SU-DHL-6 (cell line): ENCODE measurements around the gene RFK.

Experiments used
- H2AFZ ChIP-seq: fragments of 200-600 bp; sonication (generic); 2 replicates; pipeline ENCODE4 v1.6.1; 2014; ENCODE audit warnings: low read depth, mild to moderate bottlenecking, moderate library complexity, mixed read lengths, antibody characterized with exemption, low read length; ENCODE audit not compliant: severe bottlenecking
- H3F3A ChIP-seq: fragments of 200-600 bp; shearing (Covaris generic); 2 replicates; pipeline ENCODE4 v1.6.0; 2016; ENCODE audit warnings: antibody characterized with exemption, mild to moderate bottlenecking; ENCODE audit not compliant: insufficient read depth
- H3K27ac ChIP-seq: fragments of 200-600 bp; sonication (generic); 2 replicates; pipeline ENCODE4 v1.5.1; 2016; ENCODE audit warnings: low read depth, mild to moderate bottlenecking, low read length, moderate library complexity, mixed read lengths
- H3K27me3 ChIP-seq: fragments of 200-600 bp; sonication (generic), shearing (Covaris generic); 2 replicates; pipeline ENCODE4 v1.6.0; 2014; ENCODE audit warnings: mild to moderate bottlenecking, low read length
- H3K36me3 ChIP-seq: fragments of 200-600 bp; sonication (generic); 2 replicates; pipeline ENCODE4 v1.6.1; 2014; ENCODE audit warnings: mild to moderate bottlenecking, low read length, mixed read lengths
- H3K4me2 ChIP-seq: fragments of 300-600, 200-600 bp; shearing (Covaris generic), sonication (generic); 2 replicates; pipeline ENCODE4 v1.6.0; 2014; ENCODE audit warnings: low read length, low read depth, mild to moderate bottlenecking; ENCODE audit not compliant: poor library complexity, severe bottlenecking
- H3K4me3 ChIP-seq: fragments of 200-600 bp; sonication (generic); 2 replicates; pipeline ENCODE4 v1.5.1; 2014; ENCODE audit warnings: antibody characterized with exemption, low read length, mild to moderate bottlenecking, mixed read lengths; ENCODE audit not compliant: insufficient read depth, poor library complexity, severe bottlenecking
- H3K79me2 ChIP-seq: fragments of 200-600 bp; sonication (generic); 2 replicates; pipeline ENCODE4 v1.6.1; 2014; ENCODE audit warnings: mild to moderate bottlenecking, low read length, moderate library complexity; ENCODE audit not compliant: insufficient read depth
- H3K9ac ChIP-seq: fragments of 200-600 bp; sonication (generic); 2 replicates; pipeline ENCODE4 v1.7.0; 2014; ENCODE audit warnings: mild to moderate bottlenecking, low read length
- H3K9me2 ChIP-seq: fragments of 200-600 bp; sonication (generic); replicated peaks from 2 replicates; pipeline ENCODE4 v1.6.1; 2014; ENCODE audit warnings: low read length; ENCODE audit not compliant: insufficient read depth
- H3K9me3 ChIP-seq: fragments of 200-600 bp; sonication (generic); 2 replicates; pipeline ENCODE4 v1.6.1; 2014; ENCODE audit warnings: low read length, mixed read lengths; ENCODE audit not compliant: insufficient read depth
- H4K20me1 ChIP-seq: fragments of 200-600 bp; sonication (generic); 2 replicates; pipeline ENCODE4 v1.6.1; 2014; ENCODE audit warnings: low read depth, mild to moderate bottlenecking, antibody characterized with exemption, low read length, moderate library complexity, mixed read lengths
- EZH2phosphoT487 ChIP-seq: fragments of 200-600 bp; sonication (generic), shearing (Covaris generic); conservative IDR thresholded peaks from 2 replicates; pipeline ENCODE4 v1.6.1; 2018; ENCODE audit warnings: mild to moderate bottlenecking, antibody characterized with exemption, low read length, moderate library complexity, mixed read lengths
- TF ChIP-seq, protein P1 (sequence below): fragments of 200-600 bp; sonication (generic); IDR thresholded peaks from one replicate; pipeline ENCODE4 v1.5.1; 2017; ENCODE audit warnings: antibody characterized with exemption, mild to moderate bottlenecking, low read length, moderate library complexity; ENCODE audit not compliant: insufficient read depth, poor library complexity, severe bottlenecking

Gene RFK

DNA sequence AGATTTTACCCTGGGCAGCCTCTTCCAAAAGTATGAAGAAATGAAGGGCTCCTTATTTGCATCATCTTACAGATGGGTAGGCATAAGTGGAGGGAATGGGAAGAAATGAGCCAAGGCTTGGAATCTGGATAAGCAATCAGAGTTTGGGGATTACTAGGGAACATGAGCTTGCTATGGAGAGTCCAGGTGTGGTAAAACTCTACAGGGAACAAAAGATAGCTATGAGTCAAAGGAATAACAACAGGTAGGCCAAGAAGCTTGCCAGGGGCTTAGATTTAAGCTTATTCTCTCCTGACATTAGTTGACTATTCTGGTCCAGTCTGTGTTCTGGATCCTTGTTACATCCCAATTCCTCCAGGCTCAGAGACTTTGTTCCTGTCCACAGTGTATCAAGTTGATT is 16.4 kb downstream of the RFK start:
- Histone ChIP-seq H3K27ac (no peak overlapping the region), H3K4me2 (no peak overlapping the region)

DNA sequence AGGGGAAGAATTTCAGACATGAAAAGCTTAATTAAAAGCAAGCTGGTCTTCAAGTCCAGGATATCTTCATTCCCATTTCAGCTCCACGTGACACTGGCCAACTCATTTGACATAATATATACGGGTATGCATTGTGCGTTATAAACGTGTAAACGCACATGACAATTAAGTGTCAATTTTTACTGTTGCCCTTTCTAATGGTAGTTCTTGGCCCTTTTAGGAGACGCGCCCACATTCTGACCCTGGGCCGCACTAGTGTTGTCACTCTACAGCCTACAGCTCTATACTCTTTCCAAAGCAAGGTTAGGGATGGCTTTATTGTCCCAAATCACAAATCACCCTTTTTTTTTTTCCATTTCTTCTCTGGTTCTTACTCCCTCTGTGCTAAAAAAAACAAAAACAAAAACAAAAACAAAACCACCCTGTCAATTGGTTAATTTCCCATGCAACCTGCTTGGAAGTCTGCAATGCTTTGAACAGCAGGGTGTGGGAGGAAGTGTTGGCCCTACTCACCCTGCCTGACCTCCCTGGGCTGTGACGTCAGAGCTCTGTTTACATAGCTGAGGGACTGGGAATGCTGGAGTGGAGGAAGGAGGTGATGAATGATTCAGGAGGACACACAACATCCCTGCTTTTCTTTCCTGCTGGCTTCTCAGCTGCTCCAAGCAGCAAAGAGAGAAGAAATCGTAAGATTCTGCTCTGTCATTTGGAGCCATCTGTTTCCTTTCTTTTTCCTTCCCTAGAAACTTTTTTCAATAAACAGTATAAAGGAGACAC is 19.3 kb downstream of the RFK start:
- Histone ChIP-seq H3K4me2 (no peak overlapping the region), H3K4me3 (no peak overlapping the region), H3K27ac (no peak overlapping the region), H3K27me3 (no peaks in the 10 kb centered on the region), H3K79me2 (no peaks in the 10 kb centered on the region), H4K20me1 (no peaks in the 10 kb centered on the region), H3F3A (no peaks in the 10 kb centered on the region), H3K9me2 (no peaks in the 10 kb centered on the region), H3K36me3 (no peaks in the 10 kb centered on the region), H3K9me3 (no peaks in the 10 kb centered on the region), H3K9ac (no peak overlapping the region), H2AFZ (no peak overlapping the region)
- no peak for TF ChIP-seq EZH2phosphoT487
- TF ChIP-seq, protein P1, sequence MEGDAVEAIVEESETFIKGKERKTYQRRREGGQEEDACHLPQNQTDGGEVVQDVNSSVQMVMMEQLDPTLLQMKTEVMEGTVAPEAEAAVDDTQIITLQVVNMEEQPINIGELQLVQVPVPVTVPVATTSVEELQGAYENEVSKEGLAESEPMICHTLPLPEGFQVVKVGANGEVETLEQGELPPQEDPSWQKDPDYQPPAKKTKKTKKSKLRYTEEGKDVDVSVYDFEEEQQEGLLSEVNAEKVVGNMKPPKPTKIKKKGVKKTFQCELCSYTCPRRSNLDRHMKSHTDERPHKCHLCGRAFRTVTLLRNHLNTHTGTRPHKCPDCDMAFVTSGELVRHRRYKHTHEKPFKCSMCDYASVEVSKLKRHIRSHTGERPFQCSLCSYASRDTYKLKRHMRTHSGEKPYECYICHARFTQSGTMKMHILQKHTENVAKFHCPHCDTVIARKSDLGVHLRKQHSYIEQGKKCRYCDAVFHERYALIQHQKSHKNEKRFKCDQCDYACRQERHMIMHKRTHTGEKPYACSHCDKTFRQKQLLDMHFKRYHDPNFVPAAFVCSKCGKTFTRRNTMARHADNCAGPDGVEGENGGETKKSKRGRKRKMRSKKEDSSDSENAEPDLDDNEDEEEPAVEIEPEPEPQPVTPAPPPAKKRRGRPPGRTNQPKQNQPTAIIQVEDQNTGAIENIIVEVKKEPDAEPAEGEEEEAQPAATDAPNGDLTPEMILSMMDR: no peak

More for the DNA sequence above, 16.4 kb downstream of the RFK start:
- no peaks in the 10 kb centered on the region for H3K27me3 ChIP-seq
- H3F3A ChIP-seq: no peaks in the 10 kb centered on the region
- no peaks in the 10 kb centered on the region for H3K9me3 ChIP-seq
- no peak overlapping the region for H3K4me3 ChIP-seq
- no peak overlapping the region for H2AFZ ChIP-seq
- no peaks in the 10 kb centered on the region for H3K9me2 ChIP-seq
- H3K79me2 ChIP-seq: no peaks in the 10 kb centered on the region
- TF ChIP-seq, protein P1: no peak
- no peak for TF ChIP-seq EZH2phosphoT487
- no peak overlapping the region for H3K9ac ChIP-seq
- no peaks in the 10 kb centered on the region for H3K36me3 ChIP-seq
- no peaks in the 10 kb centered on the region for H4K20me1 ChIP-seq

DNA sequence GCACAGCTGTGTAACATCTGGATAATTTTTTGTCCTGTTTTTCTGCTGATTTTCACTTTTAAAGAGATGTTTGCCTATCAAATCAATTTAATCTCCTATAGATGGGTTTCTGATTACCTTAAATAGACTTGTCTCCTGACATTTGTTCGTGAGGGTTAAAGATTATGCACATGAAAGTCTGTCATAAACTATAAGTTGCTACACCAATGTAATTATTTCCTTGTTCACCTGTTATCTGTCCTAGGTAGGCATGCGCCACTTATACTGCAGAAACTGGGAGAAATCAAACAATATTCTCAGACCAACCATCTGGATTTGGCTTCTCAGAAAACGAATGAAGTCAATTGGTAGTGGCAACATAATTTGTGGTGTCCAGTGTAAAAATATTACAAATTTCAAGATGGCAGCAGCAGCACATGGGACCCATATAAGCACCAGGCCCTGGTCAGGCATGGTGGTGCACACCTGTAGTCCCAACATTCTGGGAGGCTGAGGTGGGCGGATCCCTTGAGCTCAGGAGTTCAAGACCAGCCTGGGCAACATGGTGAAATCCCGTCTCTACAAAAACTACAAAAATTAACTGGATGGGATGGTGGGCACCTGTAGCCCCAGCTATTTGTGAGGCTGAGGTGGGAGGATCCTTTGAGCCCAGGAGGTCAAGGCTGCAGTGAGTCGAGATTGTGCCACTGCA is 20.3 kb downstream of the RFK start:
- Histone ChIP-seq H3K27me3 (no peaks in the 10 kb centered on the region), H3K79me2 (no peaks in the 10 kb centered on the region), H3K9me2 (no peaks in the 10 kb centered on the region), H3K27ac (no peak overlapping the region), H3K36me3 (no peaks in the 10 kb centered on the region), H3K9me3 (no peaks in the 10 kb centered on the region), H3K9ac (no peak overlapping the region), H3K4me3 (no peak overlapping the region), H2AFZ (no peak overlapping the region), H3F3A (no peaks in the 10 kb centered on the region), H3K4me2 (no peak overlapping the region), H4K20me1 (no peaks in the 10 kb centered on the region)
- no peak for TF ChIP-seq EZH2phosphoT487
- TF ChIP-seq, protein P1: no peak
